ENCODE results near the gene PDGFRB.

The PDGFRB gene

GRCh38 chr5:150186137-150186536 lies 30.5 kb upstream of the PDGFRB start:
- Histone ChIP-seq H3K36me3 (ENCODE audit: low read length) (no peaks in the 10 kb centered on the region), H3K9me3 (ENCODE audit: insufficient read depth, low read length) (no peaks in the 10 kb centered on the region), H3K27ac (ENCODE audit: low read depth, low read length) (no peak overlapping the region), H3K9ac (ENCODE audit: low read length) (no peak overlapping the region), H4K20me1 (ENCODE audit: low read depth, low read length) (no peaks in the 10 kb centered on the region), H2AFZ (ENCODE audit: low read depth, low read length, severe bottlenecking) (no peak overlapping the region), H3F3A (ENCODE audit: insufficient read depth) (no peaks in the 10 kb centered on the region), H3K9me2 (replicated peaks; ENCODE audit: insufficient read depth, low read length) (no peaks in the 10 kb centered on the region), H3K27me3 (ENCODE audit: low read length) (no peaks in the 10 kb centered on the region), H3K4me3 (ENCODE audit: insufficient read depth, low read length, poor library complexity, severe bottlenecking) (no peak overlapping the region), H3K79me2 (ENCODE audit: insufficient read depth, low read length) (no peaks in the 10 kb centered on the region), H3K4me2 (ENCODE audit: low read depth, low read length, poor library complexity, severe bottlenecking) (no peak overlapping the region)
- TF ChIP-seq EZH2phosphoT487 (conservative IDR thresholded peaks at IDR 0.05; ENCODE audit: low read length): no peak
- no peak for TF ChIP-seq CTCF (IDR thresholded peaks at IDR 0.05; ENCODE audit: insufficient read depth, low read length, poor library complexity, severe bottlenecking)

DNA sequence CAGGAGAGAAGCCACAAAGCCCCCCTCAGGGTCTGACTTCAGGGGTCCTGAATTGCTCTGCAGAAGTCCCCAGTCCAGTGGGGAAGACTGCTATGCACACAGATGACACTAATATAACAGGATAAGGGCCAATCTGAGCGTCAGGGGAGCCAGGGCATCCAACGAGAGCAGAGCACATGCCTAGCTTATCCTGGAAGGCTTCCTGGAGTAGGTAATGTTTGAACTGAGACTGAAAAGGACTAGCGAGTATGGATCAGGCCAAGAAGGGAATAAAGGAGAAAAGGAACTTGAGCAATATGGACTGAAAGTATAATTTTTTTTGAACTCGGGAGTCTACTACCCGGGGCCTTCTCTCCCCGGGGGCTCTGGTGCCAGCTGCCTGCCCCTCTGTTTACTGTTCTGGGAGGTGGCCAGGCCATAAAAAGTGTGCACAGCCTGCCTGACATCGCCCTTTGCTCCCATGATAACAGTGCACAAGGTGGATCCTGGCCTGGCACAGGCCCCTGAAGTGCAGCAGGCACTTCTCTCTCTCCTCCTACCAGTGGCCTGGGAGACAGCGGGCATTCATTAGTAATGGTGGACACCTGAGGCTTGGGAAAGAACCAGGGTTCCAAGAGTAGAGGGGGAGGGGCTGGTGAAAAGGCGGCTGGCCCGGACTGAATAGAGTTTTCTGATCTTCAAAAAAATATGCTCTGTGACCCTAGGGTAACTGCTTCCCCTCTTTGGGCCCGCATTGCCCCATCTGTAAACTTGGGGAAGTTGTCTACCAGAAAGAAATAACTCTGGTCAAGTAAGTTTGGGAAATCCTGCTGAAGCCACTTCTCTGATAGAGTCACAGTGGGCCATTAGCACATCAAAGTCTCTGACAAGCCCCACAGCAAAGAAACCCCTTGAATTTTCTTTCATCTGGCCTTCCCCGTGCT lies 29.6 kb upstream of the PDGFRB start:
- Histone ChIP-seq H3F3A (ENCODE audit: insufficient read depth) (no peaks in the 10 kb centered on the region), H2AFZ (ENCODE audit: low read depth, low read length, severe bottlenecking) (no peak overlapping the region), H3K79me2 (ENCODE audit: insufficient read depth, low read length) (no peaks in the 10 kb centered on the region), H4K20me1 (ENCODE audit: low read depth, low read length) (no peaks in the 10 kb centered on the region), H3K9me2 (replicated peaks; ENCODE audit: insufficient read depth, low read length) (no peaks in the 10 kb centered on the region), H3K4me3 (ENCODE audit: insufficient read depth, low read length, poor library complexity, severe bottlenecking) (no peak overlapping the region), H3K9me3 (ENCODE audit: insufficient read depth, low read length) (no peaks in the 10 kb centered on the region), H3K36me3 (ENCODE audit: low read length) (no peaks in the 10 kb centered on the region), H3K27me3 (ENCODE audit: low read length) (no peaks in the 10 kb centered on the region), H3K27ac (ENCODE audit: low read depth, low read length) (no peak overlapping the region), H3K9ac (ENCODE audit: low read length) (no peak overlapping the region), H3K4me2 (ENCODE audit: low read depth, low read length, poor library complexity, severe bottlenecking) (no peak overlapping the region)
- TF ChIP-seq EZH2phosphoT487 (conservative IDR thresholded peaks at IDR 0.05; ENCODE audit: low read length): no peak
- TF ChIP-seq CTCF (IDR thresholded peaks at IDR 0.05; ENCODE audit: insufficient read depth, low read length, poor library complexity, severe bottlenecking): no peak

DNA sequence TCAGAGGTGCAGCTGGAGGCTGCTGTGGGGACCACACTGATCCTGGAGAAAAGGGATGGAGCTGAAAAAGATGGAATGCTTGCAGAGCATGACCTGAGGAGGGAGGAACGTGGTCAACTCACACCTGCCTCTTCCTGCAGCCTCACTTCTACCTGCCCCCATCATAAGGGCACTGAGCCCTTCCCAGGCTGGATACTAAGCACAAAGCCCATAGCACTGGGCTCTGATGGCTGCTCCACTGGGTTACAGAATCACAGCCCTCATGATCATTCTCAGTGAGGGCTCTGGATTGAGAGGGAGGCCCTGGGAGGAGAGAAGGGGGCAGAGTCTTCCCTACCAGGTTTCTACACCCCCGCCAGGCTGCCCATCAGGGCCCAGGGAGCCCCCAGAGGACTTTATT lies 28.4 kb upstream of the PDGFRB start:
- H3K9ac ChIP-seq (ENCODE audit: low read length): no peak overlapping the region
- TF ChIP-seq EZH2phosphoT487 (conservative IDR thresholded peaks at IDR 0.05; ENCODE audit: low read length): no peak
- no peak overlapping the region for H3K4me2 ChIP-seq (ENCODE audit: low read depth, low read length, poor library complexity, severe bottlenecking)
- H3F3A ChIP-seq (ENCODE audit: insufficient read depth): no peaks in the 10 kb centered on the region
- H3K79me2 ChIP-seq (ENCODE audit: insufficient read depth, low read length): no peaks in the 10 kb centered on the region
- H2AFZ ChIP-seq (ENCODE audit: low read depth, low read length, severe bottlenecking): no peak overlapping the region
- H3K27ac ChIP-seq (ENCODE audit: low read depth, low read length): no peak overlapping the region
- H3K27me3 ChIP-seq (ENCODE audit: low read length): no peaks in the 10 kb centered on the region
- H3K9me3 ChIP-seq (ENCODE audit: insufficient read depth, low read length): no peaks in the 10 kb centered on the region
- H3K4me3 ChIP-seq (ENCODE audit: insufficient read depth, low read length, poor library complexity, severe bottlenecking): no peak overlapping the region
- no peaks in the 10 kb centered on the region for H3K9me2 ChIP-seq (replicated peaks; ENCODE audit: insufficient read depth, low read length)
- no peaks in the 10 kb centered on the region for H3K36me3 ChIP-seq (ENCODE audit: low read length)
- no peaks in the 10 kb centered on the region for H4K20me1 ChIP-seq (ENCODE audit: low read depth, low read length)

DNA sequence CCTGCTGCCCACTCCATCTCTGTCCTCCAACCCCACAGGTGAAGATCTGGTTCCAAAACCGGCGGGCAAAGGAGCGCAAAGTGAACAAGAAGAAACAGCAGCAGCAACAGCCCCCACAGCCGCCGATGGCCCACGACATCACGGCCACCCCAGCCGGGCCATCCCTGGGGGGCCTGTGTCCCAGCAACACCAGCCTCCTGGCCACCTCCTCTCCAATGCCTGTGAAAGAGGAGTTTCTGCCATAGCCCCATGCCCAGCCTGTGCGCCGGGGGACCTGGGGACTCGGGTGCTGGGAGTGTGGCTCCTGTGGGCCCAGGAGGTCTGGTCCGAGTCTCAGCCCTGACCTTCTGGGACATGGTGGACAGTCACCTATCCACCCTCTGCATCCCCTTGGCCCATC lies 27.8 kb upstream of the PDGFRB start:
- Histone ChIP-seq H3K27ac (ENCODE audit: low read depth, low read length) (no peak overlapping the region), H3K9me2 (replicated peaks; ENCODE audit: insufficient read depth, low read length) (no peaks in the 10 kb centered on the region), H3K9ac (ENCODE audit: low read length) (no peak overlapping the region), H3K79me2 (ENCODE audit: insufficient read depth, low read length) (no peaks in the 10 kb centered on the region), H3K36me3 (ENCODE audit: low read length) (no peaks in the 10 kb centered on the region), H3K9me3 (ENCODE audit: insufficient read depth, low read length) (no peaks in the 10 kb centered on the region), H2AFZ (ENCODE audit: low read depth, low read length, severe bottlenecking) (no peak overlapping the region), H3K4me2 (ENCODE audit: low read depth, low read length, poor library complexity, severe bottlenecking) (no peak overlapping the region), H3K27me3 (ENCODE audit: low read length) (no peaks in the 10 kb centered on the region), H3F3A (ENCODE audit: insufficient read depth) (no peaks in the 10 kb centered on the region), H4K20me1 (ENCODE audit: low read depth, low read length) (no peaks in the 10 kb centered on the region), H3K4me3 (ENCODE audit: insufficient read depth, low read length, poor library complexity, severe bottlenecking) (no peak overlapping the region)
- no peak for TF ChIP-seq EZH2phosphoT487 (conservative IDR thresholded peaks at IDR 0.05; ENCODE audit: low read length)

All from SU-DHL-6 (cell line).